MG63 (cell line): ENCODE results near the gene DRC1. TPM values are rescaled to one million over a fixed set of nuclear protein-coding genes. Genes with fewer than 3 reads are reported as not detected.

Experiments used
- DNase-seq: peaks from one replicate; pipeline ENCODE4 v3.0.0-alpha.2; 2020
- H3K27me3 ChIP-seq: fragments of 250-450 bp; sonication (Bioruptor Pico); 2 replicates; pipeline ENCODE4 v1.5.1; 2020; ENCODE audit warnings: mild to moderate bottlenecking, moderate library complexity
- H3K36me3 ChIP-seq: fragments of 250-450 bp; sonication (Bioruptor Pico); 2 replicates; pipeline ENCODE4 v1.5.1; 2020; ENCODE audit warnings: mild to moderate bottlenecking, moderate library complexity
- H3K4me3 ChIP-seq: fragments of 250-450 bp; sonication (Bioruptor Pico); 2 replicates; pipeline ENCODE4 v1.5.1; 2020; ENCODE audit warnings: mild to moderate bottlenecking, moderate library complexity
- H3K9me3 ChIP-seq: fragments of 250-450 bp; sonication (Bioruptor Pico); 2 replicates; pipeline ENCODE4 v1.5.1; 2020; ENCODE audit warnings: mild to moderate bottlenecking, moderate library complexity
- total RNA-seq: library from RNA; depleted of rRNA; stranded (reverse); fragments of >200 nt; shearing (Covaris generic); gene quantifications from 2 replicates; pipeline ENCODE4 v1.2.3, GENCODE V29; 2014; ENCODE audit warnings: low replicate concordance

Gene DRC1
- total RNA-seq, 1 experiment from 2014 or later: not detected

DNA sequence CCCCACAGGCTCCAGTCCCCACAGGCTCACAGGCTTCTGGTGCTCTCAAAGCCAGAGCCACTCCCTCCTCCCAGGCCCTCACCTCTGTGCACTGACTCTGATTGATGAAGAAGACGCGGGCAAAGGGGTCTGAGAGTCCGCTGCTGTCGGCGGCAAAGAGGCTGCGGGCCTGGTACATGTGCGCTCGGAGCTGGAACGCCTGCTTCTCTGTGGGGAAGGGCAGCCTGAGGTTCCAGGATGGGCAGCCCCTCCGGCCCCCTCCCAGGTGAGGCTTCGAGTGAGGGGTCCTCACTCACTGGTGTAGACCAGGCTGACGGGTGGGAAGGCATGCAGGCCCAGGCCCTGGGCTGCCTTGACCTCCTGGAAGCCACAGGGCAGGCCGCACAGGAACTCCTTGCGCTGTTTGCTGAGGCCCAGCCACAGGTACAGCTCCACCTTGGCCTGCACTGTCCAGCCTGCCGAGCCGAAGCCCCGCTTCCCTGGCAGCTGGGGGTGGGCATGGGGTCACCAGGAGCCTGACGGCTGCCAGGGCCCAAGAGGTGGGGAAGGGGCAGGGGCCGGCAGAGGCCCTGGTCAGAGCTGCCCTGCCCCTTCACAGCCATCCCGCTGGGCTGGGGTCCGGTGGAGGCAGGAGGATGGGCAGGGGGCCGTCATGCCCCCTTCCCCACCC lies 74.2 kb downstream of the DRC1 start:
- no peaks in the 10 kb centered on the region for H3K36me3 ChIP-seq
- no peaks in the 10 kb centered on the region for H3K27me3 ChIP-seq

DNA sequence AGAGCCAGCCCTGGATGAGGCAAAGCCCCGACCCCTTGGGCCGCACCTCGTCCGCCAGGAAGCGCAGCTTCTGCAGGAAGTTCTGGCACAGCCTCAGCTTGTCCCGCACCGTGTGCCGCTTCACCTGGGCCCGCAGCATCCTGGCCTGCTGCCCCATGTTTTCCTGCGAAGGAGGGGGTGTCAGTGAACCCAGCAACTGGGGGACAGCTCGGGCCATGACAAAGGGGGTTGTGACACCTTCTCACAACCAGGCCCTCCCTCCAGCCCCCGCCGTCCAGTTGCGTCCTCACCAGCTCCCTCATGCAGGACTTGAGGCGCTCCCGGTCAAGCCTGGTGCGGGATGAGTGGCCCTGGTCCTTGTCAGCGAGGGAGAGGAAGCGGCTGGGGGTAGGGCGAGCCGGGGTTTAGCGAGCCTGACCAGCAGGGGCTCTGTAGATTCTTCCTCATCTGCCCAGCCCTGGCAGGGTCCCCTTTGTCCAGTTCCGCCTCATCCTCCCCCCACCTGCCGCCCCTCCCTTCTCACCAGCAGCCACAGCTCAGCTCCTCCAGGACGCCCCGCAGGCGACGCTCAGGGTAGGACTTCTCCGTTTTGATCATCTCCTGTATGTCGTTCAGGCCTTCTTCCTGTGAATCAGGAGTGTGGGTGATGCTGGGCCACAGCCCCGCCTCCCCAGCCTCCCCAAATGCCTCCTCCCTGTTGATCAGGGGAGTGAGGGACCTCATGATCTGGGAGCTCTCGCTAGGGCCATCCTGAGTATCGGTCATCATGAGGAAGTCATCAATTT lies 75.6 kb downstream of the DRC1 start:
- no peaks in the 10 kb centered on the region for H3K9me3 ChIP-seq
- no peak overlapping the region for H3K4me3 ChIP-seq
- no peaks in the 10 kb centered on the region for H3K36me3 ChIP-seq
- DNase-seq: no peak
- H3K27me3 ChIP-seq: no peaks in the 10 kb centered on the region

More for the DNA sequence above, 74.2 kb downstream of the DRC1 start:
- no peak for DNase-seq
- no peak overlapping the region for H3K4me3 ChIP-seq
- no peaks in the 10 kb centered on the region for H3K9me3 ChIP-seq

DNA sequence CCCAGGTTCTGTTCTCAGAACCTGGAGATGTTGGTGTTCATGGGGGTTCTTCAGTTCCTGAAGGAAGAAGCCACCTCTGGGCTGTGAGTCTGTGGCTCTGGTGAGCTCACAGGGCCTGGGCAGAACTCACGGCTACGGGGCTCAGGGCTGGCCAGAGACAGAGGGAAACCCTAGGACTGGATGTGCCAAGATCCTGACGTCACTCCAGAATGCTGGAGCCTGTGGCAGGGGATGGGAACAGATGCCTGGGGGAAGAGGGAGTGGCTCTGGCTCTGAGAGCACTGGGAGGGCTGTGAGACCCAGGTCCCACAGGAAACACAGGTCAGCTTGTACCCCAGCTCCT lies 76.2 kb downstream of the DRC1 start, which contains the start of gene OTOF:
OTOF (minus strand) TSS at position 214 of the 343 bp plus-strand sequence.
- Histone ChIP-seq H3K27me3 (no peaks in the 10 kb centered on the region), H3K36me3 (no peaks in the 10 kb centered on the region), H3K9me3 (no peaks in the 10 kb centered on the region), H3K4me3 (no peak within 1 kb of the TSS)
- DNase-seq: peak; percentile 84

DNA sequence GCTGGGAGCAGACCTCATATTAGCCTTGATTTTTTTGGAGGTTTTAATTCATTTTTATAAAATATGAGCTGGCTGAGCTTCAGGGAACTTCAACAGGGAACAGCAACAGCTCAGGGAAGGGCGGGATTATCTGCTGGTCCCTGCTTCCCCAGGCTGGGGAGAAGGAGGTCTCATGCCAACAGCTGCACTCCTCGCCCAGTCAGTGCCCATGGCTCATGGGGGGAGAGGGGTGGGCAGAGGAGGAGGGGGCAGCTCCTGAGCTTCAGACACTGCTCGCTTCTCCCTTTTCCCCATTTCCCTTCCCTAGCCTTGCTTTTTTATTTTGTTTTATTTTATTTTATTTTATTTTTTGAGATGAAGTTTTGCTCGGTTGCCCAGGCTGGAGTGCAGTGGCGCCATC lies 76.6 kb downstream of the DRC1 start:
- Histone ChIP-seq H3K36me3 (no peaks in the 10 kb centered on the region), H3K4me3 (no peak overlapping the region), H3K27me3 (no peaks in the 10 kb centered on the region), H3K9me3 (no peaks in the 10 kb centered on the region)
- no peak for DNase-seq

GRCh38 chr2:26479131-26479788 lies 77.5 kb downstream of the DRC1 start:
- Histone ChIP-seq H3K36me3 (no peaks in the 10 kb centered on the region), H3K4me3 (no peak overlapping the region), H3K9me3 (no peaks in the 10 kb centered on the region), H3K27me3 (no peaks in the 10 kb centered on the region)
- DNase-seq: no peak

GRCh38 chr2:26479789-26480565 lies 78.3 kb downstream of the DRC1 start:
- Histone ChIP-seq H3K9me3 (no peaks in the 10 kb centered on the region), H3K36me3 (no peaks in the 10 kb centered on the region), H3K4me3 (no peak overlapping the region), H3K27me3 (no peaks in the 10 kb centered on the region)
- DNase-seq: no peak

GRCh38 chr2:26480566-26481423 lies 79.1 kb downstream of the DRC1 start:
- H3K27me3 ChIP-seq: no peaks in the 10 kb centered on the region
- no peak overlapping the region for H3K4me3 ChIP-seq
- no peak for DNase-seq
- H3K36me3 ChIP-seq: no peaks in the 10 kb centered on the region
- H3K9me3 ChIP-seq: no peaks in the 10 kb centered on the region

DNA sequence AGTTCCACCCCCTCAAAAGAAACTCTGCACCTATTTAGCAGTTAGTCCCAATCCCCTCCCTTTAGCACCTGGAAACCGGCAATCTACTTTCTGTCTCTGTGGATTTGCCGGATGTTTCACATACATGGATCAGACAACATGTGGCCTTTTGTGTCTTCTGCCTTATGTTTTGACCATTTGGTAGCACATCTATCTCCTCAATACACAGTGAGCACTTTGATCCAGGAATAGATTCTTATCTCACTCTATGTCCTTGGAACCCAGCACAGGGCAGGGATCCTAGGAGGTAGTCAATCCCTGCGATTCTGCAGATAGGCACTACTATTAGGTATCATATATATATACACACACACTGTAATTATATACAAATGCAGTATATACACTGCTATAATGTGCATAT lies 80.0 kb downstream of the DRC1 start:
- Histone ChIP-seq H3K9me3 (no peaks in the 10 kb centered on the region), H3K27me3 (no peaks in the 10 kb centered on the region), H3K4me3 (no peak overlapping the region), H3K36me3 (no peaks in the 10 kb centered on the region)
- DNase-seq: no peak

- H3K36me3 ChIP-seq: no peaks in the 10 kb centered on the region
- no peaks in the 10 kb centered on the region for H3K27me3 ChIP-seq
- no peak overlapping the region for H3K4me3 ChIP-seq
- DNase-seq: no peak
- H3K9me3 ChIP-seq: no peaks in the 10 kb centered on the region
Measured at GRCh38 chr2:26482211-26483026, 80.7 kb downstream of the DRC1 start.

- H3K9me3 ChIP-seq: no peaks in the 10 kb centered on the region
- H3K36me3 ChIP-seq: no peaks in the 10 kb centered on the region
- no peaks in the 10 kb centered on the region for H3K27me3 ChIP-seq
- no peak for DNase-seq
- no peak overlapping the region for H3K4me3 ChIP-seq
Measured at GRCh38 chr2:26483027-26483326, 81.3 kb downstream of the DRC1 start.

DNA sequence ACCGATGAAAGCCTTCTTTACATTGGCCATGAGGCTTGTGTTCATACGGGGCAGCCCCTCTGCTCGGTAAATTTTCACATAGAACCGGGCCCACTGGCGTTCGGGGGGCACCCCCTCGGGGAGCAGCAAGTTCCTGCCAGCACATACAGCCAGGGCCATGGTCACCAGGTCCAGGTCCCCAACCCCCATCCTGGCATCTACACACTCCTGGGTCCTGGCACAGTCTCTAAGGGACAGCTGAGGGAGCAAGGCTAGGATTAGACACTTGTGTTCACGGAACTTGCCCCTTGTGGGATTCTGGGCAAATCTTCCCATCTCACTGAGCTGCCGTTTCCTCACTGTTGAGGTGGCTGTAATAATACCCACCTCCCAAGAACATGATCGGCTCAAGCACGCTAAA lies 81.8 kb downstream of the DRC1 start:
- Histone ChIP-seq H3K27me3 (no peaks in the 10 kb centered on the region), H3K4me3 (no peak overlapping the region), H3K36me3 (no peaks in the 10 kb centered on the region), H3K9me3 (no peaks in the 10 kb centered on the region)
- no peak for DNase-seq

DNA sequence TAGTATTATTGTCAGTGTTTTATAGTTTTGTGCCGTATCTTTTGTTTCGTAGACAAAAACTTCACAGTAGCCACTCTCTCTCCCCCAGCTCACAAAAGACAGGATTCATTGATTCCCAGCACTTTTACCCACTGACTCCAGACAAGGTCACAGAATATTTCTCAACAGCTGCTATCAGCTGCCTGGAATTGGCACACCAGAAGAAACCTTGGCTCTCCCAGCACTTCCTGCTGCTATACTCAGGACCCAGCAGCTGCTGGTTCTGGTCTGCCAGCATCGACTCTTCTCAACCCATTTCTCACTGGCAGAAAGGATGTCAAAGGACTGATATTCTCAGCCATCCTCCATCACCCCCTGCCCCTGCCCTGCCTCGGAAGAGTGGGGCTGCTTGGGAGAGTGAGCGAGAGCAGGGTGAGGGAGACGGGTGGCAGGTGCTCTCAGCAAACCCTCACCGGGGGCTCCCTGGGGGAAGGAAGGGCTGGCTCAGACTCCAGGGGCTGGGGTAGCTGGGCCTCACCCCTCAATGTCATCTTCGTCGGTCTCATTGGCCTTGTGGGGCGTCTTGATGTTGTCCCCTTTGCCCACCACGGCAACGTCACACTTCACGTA lies 82.3 kb downstream of the DRC1 start:
- Histone ChIP-seq H3K9me3 (no peaks in the 10 kb centered on the region), H3K27me3 (no peaks in the 10 kb centered on the region), H3K4me3 (no peak overlapping the region), H3K36me3 (no peaks in the 10 kb centered on the region)
- peak; percentile 23 for DNase-seq

DNA sequence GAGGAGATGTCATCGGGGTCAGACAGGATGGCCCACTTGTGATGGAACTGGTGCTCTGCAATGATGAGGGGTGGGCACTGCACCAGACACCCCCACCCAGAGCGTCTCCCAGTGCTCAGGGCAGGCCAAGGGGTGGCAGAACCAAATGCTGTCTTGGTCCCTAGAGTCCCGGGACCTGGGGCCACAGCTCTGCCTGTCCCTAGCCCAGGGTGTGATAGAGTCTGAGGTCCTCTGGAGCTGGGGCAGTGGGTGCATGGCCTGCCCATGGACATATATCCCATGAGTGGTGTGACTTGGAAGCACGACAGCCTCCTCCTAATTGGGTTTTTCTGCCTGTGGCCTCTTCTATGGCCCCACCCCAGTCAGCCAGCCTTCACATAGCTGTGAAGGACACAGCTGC lies 82.9 kb downstream of the DRC1 start:
- no peak for DNase-seq
- H3K27me3 ChIP-seq: no peaks in the 10 kb centered on the region
- H3K9me3 ChIP-seq: no peaks in the 10 kb centered on the region
- no peak overlapping the region for H3K4me3 ChIP-seq
- H3K36me3 ChIP-seq: no peaks in the 10 kb centered on the region

GRCh38 chr2:26485099-26485498 lies 83.4 kb downstream of the DRC1 start:
- no peaks in the 10 kb centered on the region for H3K36me3 ChIP-seq
- no peaks in the 10 kb centered on the region for H3K27me3 ChIP-seq
- H3K4me3 ChIP-seq: no peak overlapping the region
- no peak for DNase-seq
- no peaks in the 10 kb centered on the region for H3K9me3 ChIP-seq

- no peaks in the 10 kb centered on the region for H3K27me3 ChIP-seq
- no peak for DNase-seq
Measured at GRCh38 chr2:26485725-26486418, 84.2 kb downstream of the DRC1 start.

More at GRCh38 chr2:26485725-26486418, 84.2 kb downstream of the DRC1 start:
- no peak overlapping the region for H3K4me3 ChIP-seq
- H3K9me3 ChIP-seq: no peaks in the 10 kb centered on the region
- no peaks in the 10 kb centered on the region for H3K36me3 ChIP-seq
